Middle frontal gyrus (tissue), 1 donor: Measurements from ENCODE around the gene AMN.

Source experiments
- DNase-seq: peaks from one replicate; pipeline ENCODE4 v3.0.0-alpha.2; 2015; ENCODE audit warnings: low spot score; ENCODE audit errors: extremely low spot score

Gene AMN

DNA sequence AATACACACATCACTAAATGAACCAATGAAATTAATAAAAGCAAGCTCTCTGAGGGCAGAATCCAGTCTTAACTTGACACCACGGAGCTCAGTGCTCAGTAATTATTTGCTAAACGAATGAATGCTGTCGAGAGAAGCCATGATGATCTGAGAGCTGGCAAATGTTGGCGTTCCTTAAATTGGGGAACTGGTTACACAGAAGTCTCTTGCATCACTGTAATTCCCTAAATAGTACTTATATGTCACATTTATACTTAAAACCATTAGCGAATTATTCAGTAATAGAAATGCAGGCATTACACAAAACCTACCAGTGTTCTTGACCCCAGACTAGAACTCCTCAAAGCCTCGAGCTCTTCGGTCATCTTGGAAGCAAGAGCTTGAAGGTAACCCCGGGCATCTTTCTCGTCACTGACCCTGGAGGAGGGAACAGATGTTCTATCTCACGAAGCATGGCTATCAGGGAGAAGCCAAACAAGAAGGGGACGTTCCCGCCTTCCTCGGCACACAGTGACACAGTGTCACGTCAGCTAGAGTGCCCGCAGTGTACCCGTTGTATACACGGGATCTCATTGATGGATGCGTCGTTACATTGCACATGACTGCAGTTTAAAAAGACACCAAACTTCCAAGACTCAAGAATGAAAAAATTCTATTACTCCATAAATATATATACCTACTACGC, 43.6 kb downstream of the AMN start:
- no peak for DNase-seq

DNA sequence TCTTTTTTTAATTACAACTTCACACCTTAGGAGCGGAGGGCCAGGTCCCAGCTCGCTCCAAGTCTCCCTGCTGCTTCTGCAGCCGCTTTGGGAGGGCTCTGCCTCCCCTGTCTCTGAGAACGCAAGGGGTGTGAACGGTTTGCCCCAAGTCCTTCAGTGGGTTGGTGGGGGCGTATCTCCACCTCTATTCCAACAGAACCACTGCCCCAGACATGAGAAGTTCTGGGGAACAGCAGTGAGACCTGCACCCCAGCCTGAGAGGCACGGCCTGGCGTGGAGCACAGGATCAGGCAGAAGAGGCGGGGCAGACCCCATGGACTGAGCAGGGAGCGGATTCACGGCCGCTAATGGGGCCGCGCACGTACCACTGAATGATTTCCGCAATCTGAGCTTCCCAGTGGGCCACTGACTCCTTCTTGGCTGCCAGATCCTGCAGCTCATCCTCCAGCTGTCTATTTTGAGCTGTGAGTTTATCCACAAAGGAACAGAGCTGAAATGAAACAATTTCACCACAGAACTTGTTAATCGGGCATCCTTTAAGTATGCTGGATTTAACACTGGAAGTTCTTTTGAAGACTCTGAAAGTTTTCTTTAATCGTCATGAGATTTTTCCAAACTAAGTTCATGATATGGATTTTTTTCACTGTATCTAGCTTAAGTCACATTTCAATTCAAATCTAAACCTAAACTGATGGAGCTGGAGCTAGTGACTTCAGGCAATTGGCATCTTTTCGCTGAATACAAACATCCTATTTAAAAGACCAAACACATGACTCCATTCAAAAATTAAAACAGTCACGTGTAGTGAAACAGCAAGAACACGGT, 44.4 kb downstream of the AMN start:
- DNase-seq = no peak

DNA sequence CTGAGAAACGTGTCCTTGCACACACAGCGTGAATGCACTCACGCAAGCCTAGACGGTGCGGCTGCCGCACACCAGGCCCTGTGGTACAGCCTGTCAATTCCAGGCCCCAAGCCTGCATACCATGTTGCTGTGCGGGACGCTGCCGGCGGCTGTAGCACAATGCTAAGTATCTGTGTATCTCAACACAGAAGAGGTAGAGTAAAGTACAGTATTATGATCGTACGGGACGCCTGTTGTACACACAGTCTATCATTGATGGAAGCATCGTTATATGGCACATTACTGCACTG, 45.0 kb downstream of the AMN start:
- DNase-seq = no peak

DNA sequence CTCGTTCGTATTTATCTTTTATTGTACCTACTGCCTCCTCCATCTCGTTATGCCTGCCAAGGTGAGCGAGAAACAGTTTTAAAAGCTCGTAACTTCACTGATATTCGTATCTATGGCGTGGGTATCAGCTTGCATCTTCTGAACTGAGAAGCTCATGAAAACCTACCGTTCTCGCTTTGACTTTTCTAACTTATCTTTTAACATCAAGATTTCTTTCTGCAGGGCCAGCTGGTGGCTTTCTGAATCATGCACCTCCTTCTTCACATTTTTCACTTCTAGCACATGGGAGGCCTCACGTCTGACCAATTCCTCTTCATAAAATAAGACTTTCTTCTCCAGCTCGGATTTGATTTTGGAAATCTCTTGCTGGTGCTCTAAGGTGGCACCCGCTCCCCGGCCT, 45.8 kb downstream of the AMN start:
- no peak for DNase-seq

DNA sequence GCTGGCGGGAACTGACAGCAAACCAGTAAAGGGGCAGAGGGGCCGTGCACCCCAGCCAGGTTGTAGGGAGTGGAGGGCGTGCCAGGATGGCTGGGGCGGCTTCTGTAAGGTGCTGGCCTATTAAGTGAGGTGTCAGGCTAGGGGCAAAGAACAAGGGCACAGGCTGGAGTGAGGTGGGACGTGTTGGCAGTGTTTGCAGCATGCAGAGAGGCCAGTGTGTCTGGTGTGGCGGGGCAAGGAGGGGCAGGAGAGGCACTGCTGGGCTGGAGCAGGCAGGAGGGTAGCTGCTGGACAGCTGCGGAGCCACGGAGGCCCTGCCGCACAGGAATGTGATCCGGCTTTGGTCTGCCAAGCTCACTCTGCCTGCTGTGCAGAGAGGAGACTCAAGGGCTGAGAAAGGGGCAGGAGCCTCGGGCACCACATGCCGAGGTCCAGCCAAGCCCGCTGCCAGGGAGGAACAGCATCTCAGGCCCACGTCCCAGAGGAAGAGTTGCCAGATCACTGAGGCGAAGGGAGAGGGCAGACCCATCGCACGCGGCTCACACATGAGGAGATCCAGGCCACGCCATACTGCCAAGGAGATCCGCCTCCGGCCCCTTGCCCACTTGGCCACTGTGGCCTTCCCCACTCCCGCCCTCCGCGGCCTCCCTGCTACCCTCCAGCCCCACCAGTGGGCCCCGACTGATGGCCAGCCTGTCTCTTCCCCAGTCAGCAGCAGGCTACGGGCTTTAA, 46.8 kb downstream of the AMN start:
- no peak for DNase-seq

DNA sequence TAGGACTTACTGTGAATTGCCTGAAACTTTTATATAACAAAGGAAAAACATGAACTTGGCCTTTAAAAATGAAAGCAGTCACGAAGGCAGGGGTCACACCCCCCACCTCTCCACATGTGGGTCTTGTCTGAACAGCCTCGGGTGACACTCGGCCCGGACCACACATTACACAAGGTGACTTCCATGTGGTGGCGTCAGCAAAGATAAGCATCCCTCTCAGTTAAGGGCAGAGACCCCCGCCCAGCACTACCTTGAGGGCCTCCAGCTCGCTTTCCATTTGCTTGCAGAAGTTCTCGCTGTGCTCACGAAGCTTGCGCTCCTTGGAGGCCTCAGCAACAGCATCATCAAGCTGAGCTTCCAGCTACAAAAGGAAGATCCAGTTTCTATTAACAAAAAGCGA, 47.4 kb downstream of the AMN start:
- no peak for DNase-seq

DNA sequence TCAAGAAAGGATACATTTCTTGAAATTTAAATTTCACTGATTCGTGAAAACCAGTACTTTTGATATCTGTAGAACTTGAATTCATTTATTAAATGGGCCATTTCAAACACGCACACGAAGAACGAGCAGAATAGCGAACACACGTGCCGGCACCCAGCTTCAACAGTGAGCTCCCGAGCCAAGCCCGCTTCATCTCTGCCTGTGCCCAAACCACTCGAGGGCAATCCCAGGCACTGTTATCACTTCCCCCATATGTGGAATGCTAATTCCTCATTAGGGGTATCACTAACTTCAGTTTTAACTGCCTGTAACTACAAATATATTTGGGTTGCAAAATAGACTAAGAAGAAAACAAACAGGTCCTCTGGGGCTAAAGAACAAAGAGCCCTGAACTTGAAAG, 48.0 kb downstream of the AMN start:
- no peak for DNase-seq

DNA sequence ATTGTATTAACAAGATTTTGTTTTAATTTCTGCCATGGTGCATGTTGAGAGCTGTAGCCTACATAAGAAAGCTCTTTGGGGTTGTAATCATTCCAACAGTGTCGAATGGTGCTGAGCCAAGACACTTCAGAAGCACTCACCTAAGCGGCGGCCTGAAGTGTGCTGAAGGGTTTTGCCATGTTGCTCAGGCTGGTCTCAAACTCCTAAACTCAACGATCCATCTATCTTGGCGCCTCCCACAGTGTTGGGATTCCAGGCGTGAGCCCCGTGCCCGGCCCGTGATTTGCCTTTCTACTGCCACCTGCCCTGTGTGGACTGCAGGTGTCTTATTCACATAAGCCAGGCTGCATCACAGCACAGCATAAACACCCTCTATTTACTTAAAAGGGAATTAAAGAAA, 48.9 kb downstream of the AMN start:
- no peak for DNase-seq

DNA sequence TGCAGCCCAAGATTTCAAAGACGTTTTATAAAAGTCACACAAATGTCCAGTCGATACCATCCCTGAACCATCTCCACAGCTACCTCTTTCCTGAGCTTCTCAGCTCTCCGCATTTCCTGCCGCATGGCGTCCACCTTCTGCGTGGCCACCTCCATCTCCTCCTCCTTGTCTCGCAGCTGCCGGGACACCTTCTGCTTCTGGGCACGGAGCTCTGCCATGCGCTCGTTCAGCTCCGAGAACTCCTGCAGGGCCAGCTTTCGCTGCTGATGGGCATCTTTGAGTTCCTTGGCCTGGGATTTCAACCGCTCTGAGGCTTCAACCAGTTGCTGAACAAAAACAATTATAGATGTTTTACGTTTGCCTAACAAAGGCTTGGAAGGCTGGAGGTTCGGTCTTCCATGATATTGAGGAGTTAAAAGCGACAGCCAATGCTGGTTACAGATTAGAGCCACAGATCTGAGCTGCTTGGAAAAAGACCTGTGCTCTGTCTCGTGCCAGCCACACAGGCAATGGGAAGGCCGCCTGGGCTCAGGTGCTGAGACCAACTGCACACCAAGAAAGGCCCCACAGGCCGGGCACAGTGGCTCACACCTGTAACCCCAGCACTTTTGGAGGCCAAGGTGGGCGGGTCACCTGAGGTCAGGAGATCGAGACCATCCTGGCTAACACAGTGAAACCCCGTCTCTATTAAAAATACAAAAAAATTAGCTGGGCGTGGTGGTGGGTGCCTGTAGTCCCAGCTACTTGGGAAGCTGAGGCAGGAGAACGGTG, 49.6 kb downstream of the AMN start:
- no peak for DNase-seq

DNA sequence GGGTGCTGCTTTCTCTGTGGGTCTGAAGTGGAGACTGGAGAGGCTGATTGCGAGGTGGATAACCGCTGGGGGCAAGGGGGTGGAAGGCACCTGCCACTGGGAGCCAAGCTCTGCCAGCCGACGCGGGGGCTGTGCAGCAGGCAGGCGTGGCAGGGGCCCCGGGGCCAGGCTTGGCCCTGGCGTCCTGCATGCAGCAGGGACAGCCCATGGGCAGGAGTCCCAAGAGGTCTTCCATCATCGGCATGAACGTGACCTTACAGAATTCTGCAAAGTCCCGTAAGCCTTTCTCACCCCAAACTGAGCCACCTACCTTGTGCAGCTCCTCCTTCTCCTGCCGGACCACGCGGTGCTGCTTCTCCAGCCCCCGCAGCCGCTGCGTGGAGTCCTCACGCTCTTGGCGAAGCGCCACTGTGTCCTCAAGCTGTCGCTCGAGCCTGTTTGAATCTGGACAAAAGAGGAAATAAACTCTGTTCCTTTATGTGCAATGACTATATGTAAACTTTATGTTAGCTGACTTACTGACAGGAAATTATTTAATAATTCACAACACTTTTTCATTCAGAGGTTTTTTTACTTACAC, 51.3 kb downstream of the AMN start:
- DNase-seq = no peak

DNA sequence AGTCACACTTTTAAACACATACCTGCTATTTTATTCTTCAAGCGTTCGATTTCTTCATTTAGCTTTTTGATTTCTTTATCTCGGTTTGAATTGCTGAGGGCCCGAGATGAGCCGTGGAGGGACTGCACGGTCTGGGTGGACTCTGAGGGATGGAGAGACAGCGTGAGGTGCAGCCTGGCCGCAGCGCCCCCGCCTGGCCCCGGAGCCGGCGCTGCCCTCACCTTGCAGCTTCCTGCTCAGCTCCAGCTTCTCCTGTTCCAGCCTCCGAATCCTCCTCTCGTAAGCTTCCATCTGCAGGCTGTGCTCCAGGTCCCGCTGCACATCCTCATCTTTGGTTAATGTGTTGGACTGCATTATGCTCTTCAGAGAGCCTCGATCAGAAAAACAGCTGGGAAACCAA, 53.2 kb downstream of the AMN start:
- DNase-seq = no peak

DNA sequence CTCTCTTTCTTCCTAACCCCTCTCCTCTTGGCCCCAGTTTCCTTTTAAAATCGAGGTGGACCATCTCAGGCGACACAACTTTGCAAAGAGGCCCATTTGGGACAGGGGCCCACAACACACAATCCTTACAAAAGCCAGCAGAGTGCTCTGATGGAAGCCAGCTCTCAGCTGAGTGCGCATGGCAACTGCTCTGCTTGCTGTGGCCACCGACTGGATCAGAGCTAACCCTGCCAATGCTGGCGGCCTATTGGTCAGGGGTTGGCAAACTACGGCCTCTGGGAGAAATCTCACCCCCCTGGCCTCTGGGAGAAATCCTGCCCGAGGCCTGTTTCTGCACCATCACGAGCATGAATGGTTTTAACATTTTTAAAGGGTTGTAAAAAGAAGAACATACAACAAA, 55.0 kb downstream of the AMN start:
- no peak for DNase-seq

DNA sequence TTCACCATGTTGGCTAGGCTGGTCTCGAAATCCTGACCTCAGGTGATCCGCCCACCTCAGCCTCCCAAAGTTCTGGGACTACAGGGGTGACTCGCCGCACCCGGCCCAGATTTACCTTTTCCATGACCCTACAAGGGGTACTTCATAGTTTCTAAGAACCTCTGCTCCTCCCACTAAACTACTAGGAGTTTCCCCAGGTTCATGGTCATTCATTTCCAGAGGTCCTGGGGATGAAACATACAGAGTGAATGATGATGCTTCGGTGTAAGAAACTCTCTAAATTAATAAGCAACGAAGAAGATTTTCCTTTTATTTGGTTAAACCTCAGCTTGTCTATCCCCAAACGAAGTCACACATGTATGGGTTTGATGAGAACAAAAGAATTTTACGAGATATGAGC, 56.9 kb downstream of the AMN start:
- no peak for DNase-seq

DNA sequence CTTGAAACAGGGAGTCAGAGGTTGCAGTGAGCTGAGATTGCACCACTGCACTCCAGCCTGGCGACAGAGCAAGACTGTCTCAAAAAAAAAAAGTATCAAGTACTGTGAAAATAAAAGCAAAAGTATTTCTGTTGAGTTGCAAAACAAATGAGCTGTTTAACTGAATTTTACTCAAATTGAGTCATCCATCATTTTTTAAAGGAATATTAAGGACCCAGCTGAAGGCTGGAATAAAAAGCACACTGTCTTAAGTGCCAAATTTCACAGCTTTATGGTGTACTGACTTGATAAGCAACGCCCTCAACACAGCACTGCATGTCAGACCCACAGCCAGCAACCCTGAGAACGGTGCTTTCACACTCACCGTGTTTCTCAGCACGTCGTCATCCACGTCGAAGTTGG, 57.9 kb downstream of the AMN start:
- DNase-seq = no peak
